KMS-11 (cell line): ENCODE data around the gene ABCB8.

Experiments used
- H2AFZ ChIP-seq: fragments of 200-600 bp; sonication (generic); 2 replicates; pipeline ENCODE4 v1.6.1; 2016; ENCODE audit warnings: antibody characterized with exemption, mixed run types, low read depth
- H3K27ac ChIP-seq: fragments of 200-600 bp; sonication (generic); 2 replicates; pipeline ENCODE4 v1.6.1; 2016; ENCODE audit warnings: mild to moderate bottlenecking, mixed run types
- H3K27me3 ChIP-seq: fragments of 200-600 bp; sonication (generic); 2 replicates; pipeline ENCODE4 v1.6.1; 2017; ENCODE audit warnings: mild to moderate bottlenecking, low read depth, mixed run types, moderate library complexity; ENCODE audit not compliant: insufficient read depth
- H3K36me3 ChIP-seq: fragments of 200-600 bp; sonication (generic); 2 replicates; pipeline ENCODE4 v1.6.1; 2017; ENCODE audit warnings: mild to moderate bottlenecking, mixed run types; ENCODE audit not compliant: insufficient read depth
- H3K4me1 ChIP-seq: fragments of 200-600 bp; sonication (generic); 2 replicates; pipeline ENCODE4 v1.6.1; 2016; ENCODE audit warnings: mild to moderate bottlenecking, low read depth, mixed run types; ENCODE audit not compliant: poor library complexity, severe bottlenecking
- H3K4me2 ChIP-seq: fragments of 200-600 bp; sonication (generic); 2 replicates; pipeline ENCODE4 v1.7.0; 2016; ENCODE audit warnings: mild to moderate bottlenecking, mixed run types
- H3K4me3 ChIP-seq: fragments of 200-600 bp; sonication (generic); IDR thresholded peaks from 2 replicates; pipeline ENCODE4 v1.6.1; 2017; ENCODE audit warnings: low read depth, low read length, mixed read lengths; ENCODE audit not compliant: insufficient read depth
- H3K79me2 ChIP-seq: fragments of 200-600 bp; sonication (generic); 2 replicates; pipeline ENCODE4 v1.6.1; 2016; ENCODE audit warnings: low read depth, mixed run types; ENCODE audit not compliant: insufficient read depth
- H3K9ac ChIP-seq: fragments of 200-600 bp; sonication (generic); 2 replicates; pipeline ENCODE4 v1.6.1; 2016; ENCODE audit warnings: mild to moderate bottlenecking, mixed run types
- H4K20me1 ChIP-seq: fragments of 200-600 bp; sonication (generic); 2 replicates; pipeline ENCODE4 v1.6.1; 2016; ENCODE audit warnings: mild to moderate bottlenecking, mixed run types; ENCODE audit not compliant: insufficient read depth
- CTCF ChIP-seq: fragments of 200-600 bp; sonication (generic); conservative IDR thresholded peaks from 2 replicates; pipeline ENCODE4 v1.6.1; 2017; ENCODE audit warnings: low read depth, mild to moderate bottlenecking, antibody characterized with exemption, low read length, moderate library complexity, mixed read lengths

The ABCB8 gene

GRCh38 chr7:151064454-151064853, 36.2 kb downstream of the ABCB8 start:
- no peak for TF ChIP-seq CTCF
- Histone ChIP-seq H3K27me3 (no peaks in the 10 kb centered on the region), H3K79me2 (peaks cover 22% of the 10 kb centered on the region; the same call in 1 of the 2 replicates), H3K36me3 (no peaks in the 10 kb centered on the region; the same call in 1 of the 2 replicates), H2AFZ (no peak overlapping the region), H3K4me1 (peaks cover 7% of the 10 kb centered on the region), H3K9ac (no peak overlapping the region), H3K27ac (no peak overlapping the region), H4K20me1 (no peaks in the 10 kb centered on the region), H3K4me2 (no peak overlapping the region), H3K4me3 (no peak overlapping the region)

DNA sequence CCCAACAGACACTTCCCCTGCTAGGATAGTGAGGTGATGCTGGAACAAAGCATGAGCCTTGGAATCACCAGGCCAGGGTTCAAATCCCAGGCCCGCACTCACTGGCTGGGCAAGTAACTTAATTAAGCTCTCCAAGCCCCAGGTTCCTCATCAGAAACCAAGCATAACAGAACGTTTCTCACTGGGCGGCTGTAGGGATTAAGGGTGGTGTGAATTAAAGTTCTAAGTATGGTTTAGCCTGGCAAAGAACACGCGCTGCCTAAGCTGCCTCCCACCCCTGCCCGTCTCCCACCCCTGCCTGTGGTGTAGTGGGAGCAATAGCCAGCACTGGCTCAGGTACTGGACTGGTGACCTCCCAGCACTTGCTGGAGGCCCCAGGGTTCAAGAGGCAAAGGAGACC, 36.7 kb downstream of the ABCB8 start:
- H3K36me3 ChIP-seq = peaks cover 2% of the 10 kb centered on the region; the same call in 1 of the 2 replicates
- H3K9ac ChIP-seq = no peak overlapping the region
- no peaks in the 10 kb centered on the region for H4K20me1 ChIP-seq

GRCh38 chr7:151065516-151065915, 37.3 kb downstream of the ABCB8 start:
- Histone ChIP-seq H3K27me3 (no peaks in the 10 kb centered on the region), H3K36me3 (peaks cover 8% of the 10 kb centered on the region; the same call in 1 of the 2 replicates), H3K4me1 (peaks cover 6% of the 10 kb centered on the region), H3K79me2 (peaks cover 15% of the 10 kb centered on the region; the same call in 1 of the 2 replicates), H3K9ac (no peak overlapping the region), H3K4me3 (no peak overlapping the region), H3K27ac (no peak overlapping the region), H3K4me2 (no peak overlapping the region), H2AFZ (no peak overlapping the region), H4K20me1 (no peaks in the 10 kb centered on the region)
- TF ChIP-seq CTCF = no peak

More for the DNA sequence above, 36.7 kb downstream of the ABCB8 start:
- Histone ChIP-seq H2AFZ (no peak overlapping the region), H3K4me2 (no peak overlapping the region), H3K27ac (no peak overlapping the region), H3K4me3 (no peak overlapping the region), H3K79me2 (peaks cover 20% of the 10 kb centered on the region; the same call in 1 of the 2 replicates), H3K4me1 (peaks cover 7% of the 10 kb centered on the region), H3K27me3 (no peaks in the 10 kb centered on the region)
- no peak for TF ChIP-seq CTCF

DNA sequence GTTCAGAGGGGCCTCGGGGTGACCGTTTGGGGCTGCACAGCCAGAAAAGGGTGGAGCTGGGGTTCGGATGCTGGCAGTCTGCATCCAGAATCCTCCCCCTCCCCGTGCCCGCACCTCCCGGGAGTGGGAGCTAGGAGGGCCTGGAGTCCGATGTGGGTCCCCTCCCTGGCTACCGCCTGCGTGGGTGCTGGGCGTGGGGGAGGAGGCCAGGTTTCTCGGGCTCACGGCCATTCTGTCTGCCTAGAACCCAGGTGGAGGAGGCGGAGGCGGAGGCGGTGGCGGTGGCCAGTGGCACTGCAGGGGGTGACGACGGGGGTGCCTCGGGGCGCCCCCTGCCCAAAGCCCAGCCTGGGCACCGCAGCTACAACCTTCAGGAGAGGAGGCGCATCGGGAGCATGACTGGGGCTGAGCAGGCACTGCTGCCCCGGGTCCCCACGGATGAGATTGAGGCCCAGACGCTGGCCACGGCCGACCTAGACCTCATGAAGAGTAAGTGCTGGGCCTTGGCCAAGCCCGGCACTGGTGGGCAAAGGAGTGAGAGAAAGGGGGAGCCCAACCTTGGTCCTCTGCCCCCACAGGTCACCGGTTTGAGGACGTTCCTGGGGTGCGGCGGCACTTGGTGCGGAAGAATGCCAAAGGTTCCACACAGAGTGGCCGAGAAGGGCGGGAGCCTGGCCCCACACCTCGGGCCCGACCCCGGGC, 38.2 kb downstream of the ABCB8 start:
- H3K4me1 ChIP-seq = no peaks in the 10 kb centered on the region
- no peaks in the 10 kb centered on the region for H3K27me3 ChIP-seq
- H3K27ac ChIP-seq = no peak overlapping the region
- H2AFZ ChIP-seq = no peak overlapping the region
- peaks cover 8% of the 10 kb centered on the region; the same call in 1 of the 2 replicates for H3K79me2 ChIP-seq
- H3K36me3 ChIP-seq = peaks cover 8% of the 10 kb centered on the region; the same call in 1 of the 2 replicates
- no peaks in the 10 kb centered on the region for H4K20me1 ChIP-seq
- H3K4me3 ChIP-seq = no peak overlapping the region
- no peak for TF ChIP-seq CTCF
- no peak overlapping the region for H3K9ac ChIP-seq
- no peak overlapping the region for H3K4me2 ChIP-seq
